HCT116 (cell line): ENCODE data around the gene ZFTA.

Source experiments
- CEBPB ChIP-seq: IDR thresholded peaks from 2 replicates; pipeline ENCODE4 v1.6.1; 2012; ENCODE audit warnings: low read depth
- EZH2 ChIP-seq: fragments of 200-600 bp; sonication (generic); IDR thresholded peaks from 2 replicates; pipeline ENCODE4 v1.6.1; 2017; ENCODE audit warnings: antibody characterized with exemption, mixed run types
- EZH2phosphoT487 ChIP-seq: fragments of 200-600 bp; IDR thresholded peaks from 2 replicates; pipeline ENCODE4 v1.6.1; 2018; ENCODE audit warnings: antibody characterized with exemption, borderline replicate concordance
- JUND ChIP-seq: IDR thresholded peaks from 2 replicates; pipeline ENCODE4 v1.6.1; 2012
- POLR2A ChIP-seq: IDR thresholded peaks from 2 replicates; pipeline ENCODE4 v1.7.0; 2011; ENCODE audit warnings: borderline replicate concordance; ENCODE audit not compliant: insufficient read depth, insufficient read length; ENCODE audit errors: extremely low read depth
- POLR2AphosphoS5 ChIP-seq: IDR thresholded peaks from 2 replicates; pipeline ENCODE4 v1.6.1; 2011; ENCODE audit warnings: mild to moderate bottlenecking, low read depth, low read length, moderate library complexity
- RAD21 ChIP-seq: IDR thresholded peaks from 2 replicates; pipeline ENCODE4 v1.6.1; 2012; ENCODE audit warnings: low read depth, mild to moderate bottlenecking
- REST ChIP-seq: IDR thresholded peaks from 2 replicates; pipeline ENCODE4 v1.6.1; 2012; ENCODE audit warnings: low read depth
- SRF ChIP-seq: IDR thresholded peaks from 2 replicates; pipeline ENCODE4 v1.6.1; 2012; ENCODE audit warnings: low read depth
- TF ChIP-seq, protein P1 (sequence below), 3 experiments: fragments of 200-600 bp in 1 of 3; sonication (generic) in 1 of 3; IDR thresholded peaks in 2 of 3; conservative IDR thresholded peaks in 1 of 3; 2 replicates each; pipeline ENCODE4 v1.5.1; 2012 to 2017; ENCODE audit warnings: low read depth in 2 of 3, low read length in 2 of 3, antibody characterized with exemption in 1 of 3, borderline replicate concordance in 1 of 3, control low read depth in 1 of 3, mild to moderate bottlenecking in 1 of 3, mixed read lengths in 1 of 3, mixed run types in 1 of 3, moderate library complexity in 1 of 3; ENCODE audit not compliant: insufficient read depth in 1 of 3
- TF ChIP-seq, protein P2 (sequence below): IDR thresholded peaks from 2 replicates; pipeline ENCODE4 v1.6.1; 2011; ENCODE audit warnings: mild to moderate bottlenecking, low read length, moderate library complexity; ENCODE audit not compliant: insufficient replicate concordance; ENCODE audit errors: extremely low read depth
- TF ChIP-seq, protein P3 (sequence below): IDR thresholded peaks from 2 replicates; pipeline ENCODE4 v1.6.1; 2012

GRCh38 chr11:63749624-63750023, 19.0 kb downstream of the ZFTA start:
- TF ChIP-seq, protein P1, sequence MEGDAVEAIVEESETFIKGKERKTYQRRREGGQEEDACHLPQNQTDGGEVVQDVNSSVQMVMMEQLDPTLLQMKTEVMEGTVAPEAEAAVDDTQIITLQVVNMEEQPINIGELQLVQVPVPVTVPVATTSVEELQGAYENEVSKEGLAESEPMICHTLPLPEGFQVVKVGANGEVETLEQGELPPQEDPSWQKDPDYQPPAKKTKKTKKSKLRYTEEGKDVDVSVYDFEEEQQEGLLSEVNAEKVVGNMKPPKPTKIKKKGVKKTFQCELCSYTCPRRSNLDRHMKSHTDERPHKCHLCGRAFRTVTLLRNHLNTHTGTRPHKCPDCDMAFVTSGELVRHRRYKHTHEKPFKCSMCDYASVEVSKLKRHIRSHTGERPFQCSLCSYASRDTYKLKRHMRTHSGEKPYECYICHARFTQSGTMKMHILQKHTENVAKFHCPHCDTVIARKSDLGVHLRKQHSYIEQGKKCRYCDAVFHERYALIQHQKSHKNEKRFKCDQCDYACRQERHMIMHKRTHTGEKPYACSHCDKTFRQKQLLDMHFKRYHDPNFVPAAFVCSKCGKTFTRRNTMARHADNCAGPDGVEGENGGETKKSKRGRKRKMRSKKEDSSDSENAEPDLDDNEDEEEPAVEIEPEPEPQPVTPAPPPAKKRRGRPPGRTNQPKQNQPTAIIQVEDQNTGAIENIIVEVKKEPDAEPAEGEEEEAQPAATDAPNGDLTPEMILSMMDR (IDR thresholded peaks at IDR 0.05 in 2 of 3, conservative IDR thresholded peaks at IDR 0.05 in 1 of 3; ENCODE audit: borderline replicate concordance in 1 of 3, insufficient read depth in 1 of 3, low read depth in 2 of 3, low read length in 2 of 3): no peak
- no peak for TF ChIP-seq EZH2phosphoT487
- no peak for TF ChIP-seq POLR2AphosphoS5
- TF ChIP-seq SRF: no peak
- no peak for TF ChIP-seq EZH2
- no peak for TF ChIP-seq POLR2A
- no peak for TF ChIP-seq RAD21
- TF ChIP-seq CEBPB: no peak
- TF ChIP-seq, protein P2, sequence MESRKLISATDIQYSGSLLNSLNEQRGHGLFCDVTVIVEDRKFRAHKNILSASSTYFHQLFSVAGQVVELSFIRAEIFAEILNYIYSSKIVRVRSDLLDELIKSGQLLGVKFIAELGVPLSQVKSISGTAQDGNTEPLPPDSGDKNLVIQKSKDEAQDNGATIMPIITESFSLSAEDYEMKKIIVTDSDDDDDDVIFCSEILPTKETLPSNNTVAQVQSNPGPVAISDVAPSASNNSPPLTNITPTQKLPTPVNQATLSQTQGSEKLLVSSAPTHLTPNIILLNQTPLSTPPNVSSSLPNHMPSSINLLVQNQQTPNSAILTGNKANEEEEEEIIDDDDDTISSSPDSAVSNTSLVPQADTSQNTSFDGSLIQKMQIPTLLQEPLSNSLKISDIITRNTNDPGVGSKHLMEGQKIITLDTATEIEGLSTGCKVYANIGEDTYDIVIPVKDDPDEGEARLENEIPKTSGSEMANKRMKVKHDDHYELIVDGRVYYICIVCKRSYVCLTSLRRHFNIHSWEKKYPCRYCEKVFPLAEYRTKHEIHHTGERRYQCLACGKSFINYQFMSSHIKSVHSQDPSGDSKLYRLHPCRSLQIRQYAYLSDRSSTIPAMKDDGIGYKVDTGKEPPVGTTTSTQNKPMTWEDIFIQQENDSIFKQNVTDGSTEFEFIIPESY: no peak
- no peak for TF ChIP-seq JUND
- TF ChIP-seq REST: no peak
- TF ChIP-seq, protein P3, sequence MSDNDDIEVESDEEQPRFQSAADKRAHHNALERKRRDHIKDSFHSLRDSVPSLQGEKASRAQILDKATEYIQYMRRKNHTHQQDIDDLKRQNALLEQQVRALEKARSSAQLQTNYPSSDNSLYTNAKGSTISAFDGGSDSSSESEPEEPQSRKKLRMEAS: no peak
